ENCODE data around the gene GSE1.

Gene GSE1

GRCh38 chr16:85634747-85635544 lies 21.8 kb downstream of the GSE1 start:
- DNase-seq (ENCODE audit: low read depth) = no peak

GRCh38 chr16:85635545-85636140 lies 22.5 kb downstream of the GSE1 start:
- no peak for DNase-seq (ENCODE audit: low read depth)

GRCh38 chr16:85636234-85636812 lies 23.2 kb downstream of the GSE1 start:
- DNase-seq (ENCODE audit: low read depth) = no peak

- no peak for DNase-seq (ENCODE audit: low read depth)
These were observed 24.1 kb downstream of the GSE1 start for GRCh38 chr16:85637061-85637807.

GRCh38 chr16:85637808-85638647 lies 24.9 kb downstream of the GSE1 start:
- DNase-seq (ENCODE audit: low read depth) = no peak

GRCh38 chr16:85638695-85639409 lies 25.7 kb downstream of the GSE1 start:
- DNase-seq (ENCODE audit: low read depth) = no peak

- no peak for DNase-seq (ENCODE audit: low read depth)
These were observed 26.6 kb downstream of the GSE1 start for GRCh38 chr16:85639529-85640253.

GRCh38 chr16:85640254-85640558 lies 27.1 kb downstream of the GSE1 start:
- DNase-seq (ENCODE audit: low read depth) = no peak

- no peak for DNase-seq (ENCODE audit: low read depth)
These were observed 27.5 kb downstream of the GSE1 start for GRCh38 chr16:85640585-85640984.

- no peak for DNase-seq (ENCODE audit: low read depth)
These were observed 28.2 kb downstream of the GSE1 start for GRCh38 chr16:85641305-85641704.

- DNase-seq (ENCODE audit: low read depth) = no peak
These were observed 28.7 kb downstream of the GSE1 start for GRCh38 chr16:85641776-85642176.

GRCh38 chr16:85642762-85643358 lies 29.7 kb downstream of the GSE1 start:
- DNase-seq (ENCODE audit: low read depth) = no peak

GRCh38 chr16:85643631-85644030 lies 30.5 kb downstream of the GSE1 start:
- no peak for DNase-seq (ENCODE audit: low read depth)

- DNase-seq (ENCODE audit: low read depth) = no peak
These were observed 31.1 kb downstream of the GSE1 start for GRCh38 chr16:85644093-85644712.

- no peak for DNase-seq (ENCODE audit: low read depth)
These were observed 32.0 kb downstream of the GSE1 start for GRCh38 chr16:85645021-85645589.

- DNase-seq (ENCODE audit: low read depth) = no peak
These were observed 33.3 kb downstream of the GSE1 start for GRCh38 chr16:85646358-85646907.

- DNase-seq (ENCODE audit: low read depth) = no peak
These were observed 33.9 kb downstream of the GSE1 start for GRCh38 chr16:85646976-85647375.

- no peak for DNase-seq (ENCODE audit: low read depth)
These were observed 35.1 kb downstream of the GSE1 start for GRCh38 chr16:85648070-85648714.

GRCh38 chr16:85648805-85649204 lies 35.7 kb downstream of the GSE1 start:
- no peak for DNase-seq (ENCODE audit: low read depth)

Measured in stimulated activated CD4-positive, alpha-beta T cell treated with anti-CD3 and anti-CD28 coated beads, Interleukin-2, amount 100 ng/mL, for 4 hours (primary cell).